ENCODE data around the gene MTOR.
"Not testable (repeated sequence)": the region's sequence is repeated elsewhere in the genome, so short reads cannot be mapped to it uniquely, and the experiment has no call there.

MTOR gene

DNA sequence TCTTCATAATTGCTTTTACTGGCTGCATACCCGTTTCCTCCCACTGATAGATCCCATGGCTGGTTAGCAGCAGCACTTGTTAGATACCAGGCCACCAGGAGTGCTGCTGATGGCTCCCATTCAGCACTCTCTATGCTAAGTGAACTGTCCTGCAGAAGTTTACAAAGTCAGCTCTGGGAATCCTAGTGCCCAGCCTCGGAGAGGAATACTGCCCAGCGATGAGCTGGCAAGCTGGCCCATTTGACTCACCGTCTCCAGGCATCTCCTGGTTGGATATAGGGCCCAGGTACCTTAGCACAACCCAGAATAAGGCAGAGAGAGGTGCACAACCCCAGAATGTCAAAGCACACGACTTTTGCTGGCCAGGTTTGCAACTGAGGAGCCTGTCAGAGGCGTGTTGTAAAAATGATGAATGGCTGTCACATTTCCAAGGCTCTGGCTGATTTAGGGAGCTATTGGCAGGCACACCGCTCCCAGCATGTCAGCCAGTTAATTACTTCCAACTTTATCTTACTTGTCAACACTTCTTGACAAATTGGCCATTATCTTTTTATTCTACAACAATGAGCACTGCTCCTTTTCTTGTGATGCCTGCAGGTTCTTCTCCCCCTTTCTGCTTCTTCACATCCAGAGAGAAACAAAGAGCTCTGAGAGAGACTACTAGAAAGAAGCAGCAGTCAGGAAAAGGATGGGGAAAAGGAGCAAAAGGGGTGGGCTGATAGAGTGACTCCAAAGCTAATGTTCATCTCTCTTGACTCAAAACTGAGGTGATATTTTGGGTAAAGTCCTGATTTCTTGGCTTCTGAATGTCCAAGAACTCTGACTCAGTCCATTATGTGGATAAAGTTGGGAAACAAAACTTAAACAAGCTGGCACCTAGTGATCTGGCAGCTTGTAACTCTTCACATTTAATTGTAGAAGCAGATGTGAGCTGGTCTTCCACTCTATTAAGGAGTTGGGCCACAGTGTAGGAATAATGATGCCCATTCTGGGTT lies 84.0 kb downstream of the MTOR start:
- DNase-seq = no peak

- no peak for DNase-seq
These were observed 86.2 kb downstream of the MTOR start for GRCh38 chr1:11176081-11176706.

DNA sequence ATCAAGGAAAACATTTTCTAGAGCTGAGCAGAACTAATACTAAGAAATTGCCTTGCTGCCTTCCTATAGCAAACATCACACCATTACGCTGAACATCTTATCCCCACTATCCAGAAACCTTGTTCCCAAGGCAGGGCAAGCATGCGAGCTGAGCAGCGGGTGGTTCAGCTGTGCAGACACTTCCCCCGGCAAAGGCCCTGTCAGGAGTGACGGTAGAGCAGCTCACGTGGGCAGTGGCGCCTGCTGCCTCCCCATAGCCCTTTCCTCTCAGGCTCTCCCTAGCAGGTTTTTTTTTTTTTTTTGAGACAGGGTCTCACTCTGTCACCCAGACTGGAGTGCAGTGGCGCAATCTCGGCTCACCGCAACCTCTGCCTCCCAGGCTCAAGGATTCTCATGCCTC lies 86.9 kb downstream of the MTOR start:
- DNase-seq = no peak

DNA sequence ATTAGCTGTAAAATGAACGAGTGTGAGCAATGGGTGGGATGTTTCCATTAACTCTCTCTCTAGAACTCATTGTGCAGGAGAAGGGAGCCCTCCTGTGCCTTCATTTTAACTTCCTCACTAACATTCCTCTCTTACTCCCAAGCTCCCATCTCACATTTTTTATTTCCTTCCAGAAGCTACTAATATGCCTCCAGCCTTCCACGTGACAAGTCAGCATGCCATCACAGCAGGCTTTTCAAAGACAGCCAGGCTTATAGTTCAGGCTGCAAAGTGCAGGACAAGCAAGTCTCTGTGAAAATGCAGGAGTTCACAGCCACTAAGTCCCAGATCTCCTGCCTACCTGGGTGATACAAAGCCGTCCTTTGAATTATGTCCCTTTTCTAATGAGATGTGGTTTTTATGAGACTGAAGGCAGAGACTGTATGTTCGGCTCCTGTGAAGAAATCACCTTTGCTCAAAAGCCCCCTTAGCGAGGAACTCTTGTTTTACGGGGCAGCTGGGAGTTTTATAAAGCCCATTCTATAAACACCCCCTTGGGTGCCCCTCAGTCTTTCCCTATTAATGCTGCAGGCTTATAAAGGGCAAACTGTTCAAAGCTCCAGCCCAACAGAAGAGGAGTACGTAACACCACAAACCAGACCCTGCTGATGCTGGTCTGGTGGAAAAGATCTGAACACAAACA lies 87.9 kb downstream of the MTOR start:
- no peak for DNase-seq

DNA sequence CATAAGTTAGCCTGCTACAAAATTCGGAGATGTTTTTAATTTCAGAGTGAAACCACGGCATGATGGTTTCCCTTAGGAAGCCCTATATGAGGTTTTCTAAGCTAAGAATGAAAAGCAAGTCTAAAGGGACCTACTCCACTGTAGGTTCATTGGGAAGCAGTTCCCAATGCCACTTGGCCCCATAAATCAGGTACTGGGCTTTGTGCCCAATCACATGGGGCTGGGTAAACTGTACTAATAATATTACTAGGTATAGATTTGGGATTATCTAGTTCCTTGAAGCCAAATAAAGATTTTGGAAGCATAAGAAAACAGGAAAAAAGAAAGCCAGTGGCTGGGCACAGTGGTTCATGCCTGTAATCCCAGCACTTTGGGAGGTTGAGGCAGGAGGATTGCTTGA lies 92.2 kb downstream of the MTOR start:
- no peak for DNase-seq

DNA sequence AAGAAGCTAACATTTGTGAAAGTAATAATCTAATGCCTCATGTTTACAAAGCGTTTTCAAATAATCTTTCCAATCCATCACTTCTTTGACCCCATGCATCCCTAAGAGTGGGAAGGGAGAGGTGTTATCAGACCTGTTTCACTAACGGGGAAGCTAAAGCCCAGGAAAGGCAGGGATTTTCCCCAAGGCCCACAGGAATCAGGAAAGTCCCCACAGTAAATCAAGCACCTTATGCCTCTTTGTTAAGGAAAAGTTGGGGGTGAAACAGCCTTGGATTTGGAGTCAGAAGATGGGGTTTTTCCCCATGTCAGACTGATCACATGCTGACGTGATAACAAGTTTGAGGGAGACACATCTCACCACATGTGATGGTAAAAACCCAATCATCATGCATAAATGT lies 93.1 kb downstream of the MTOR start:
- DNase-seq = no peak

GRCh38 chr1:11168731-11169130 lies 93.6 kb downstream of the MTOR start:
- DNase-seq = no peak

DNA sequence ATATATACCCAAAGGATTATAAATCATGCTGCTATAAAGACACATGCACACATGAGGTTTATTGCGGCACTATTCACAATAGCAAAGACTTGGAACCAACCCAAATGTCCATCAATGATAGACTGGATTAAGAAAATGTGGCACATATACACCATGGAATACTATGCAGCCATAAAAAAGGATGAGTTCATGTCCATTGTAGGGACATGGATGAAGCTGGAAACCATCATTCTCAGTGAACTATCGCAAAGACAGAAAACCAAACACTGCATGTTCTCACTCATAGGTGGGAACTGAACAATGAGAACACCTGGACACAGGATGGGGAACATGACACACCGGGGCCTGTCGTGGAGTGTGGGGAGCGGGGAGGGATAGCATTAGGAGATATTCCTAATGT lies 95.6 kb downstream of the MTOR start:
- DNase-seq = not testable (repeated sequence)

- DNase-seq = not testable (repeated sequence)
These were observed 99.6 kb downstream of the MTOR start for GRCh38 chr1:11162752-11163151.

DNA sequence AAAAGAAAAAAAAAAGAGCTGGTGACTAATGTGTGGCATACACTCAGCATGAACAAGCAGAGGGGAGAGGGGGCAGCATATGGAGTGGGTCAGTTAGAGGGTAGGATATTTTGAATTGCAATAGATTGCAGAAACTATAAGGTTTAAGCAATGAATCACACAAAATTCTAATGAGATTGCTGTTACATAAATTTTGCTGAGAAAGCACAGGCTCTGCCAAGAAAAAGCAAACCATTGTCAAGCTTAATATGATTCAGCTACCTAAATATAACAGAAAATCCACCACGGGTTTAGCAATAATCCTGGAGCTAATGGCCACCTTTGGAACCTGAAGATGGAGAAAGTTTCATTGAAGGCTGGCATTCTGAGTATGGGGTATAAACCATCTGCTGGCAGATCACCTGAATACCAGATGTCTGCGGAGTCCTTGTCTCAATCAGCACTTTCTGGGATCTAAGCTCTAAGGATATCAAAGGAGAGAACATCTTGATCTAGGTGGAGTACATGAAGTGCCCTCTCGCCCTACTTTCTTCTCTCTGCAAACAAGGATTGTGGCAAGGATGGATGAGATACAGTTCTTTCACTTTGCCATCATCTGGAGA lies 103.5 kb downstream of the MTOR start:
- no peak for DNase-seq

- no peak for DNase-seq
These were observed 104.1 kb downstream of the MTOR start for GRCh38 chr1:11158291-11158690.

DNA sequence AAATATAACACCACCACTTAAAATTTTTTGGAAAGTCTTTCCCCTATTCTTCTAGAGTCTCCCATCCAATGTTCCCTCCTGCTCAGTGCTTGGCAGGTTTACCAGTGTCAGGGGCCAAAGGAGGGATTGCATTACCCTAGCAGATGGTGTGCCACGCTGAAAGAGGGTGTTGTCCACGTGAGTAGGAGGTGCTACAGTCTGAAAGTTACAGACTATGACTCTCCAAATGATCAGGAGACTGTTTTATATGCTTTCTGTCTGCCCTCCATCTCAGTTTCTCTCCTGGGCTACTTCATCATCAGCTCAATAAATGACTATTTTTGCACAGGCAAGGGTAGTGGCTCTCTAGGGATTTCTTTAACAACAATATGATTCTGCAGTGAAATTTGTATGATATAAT lies 104.5 kb downstream of the MTOR start:
- no peak for DNase-seq

DNA sequence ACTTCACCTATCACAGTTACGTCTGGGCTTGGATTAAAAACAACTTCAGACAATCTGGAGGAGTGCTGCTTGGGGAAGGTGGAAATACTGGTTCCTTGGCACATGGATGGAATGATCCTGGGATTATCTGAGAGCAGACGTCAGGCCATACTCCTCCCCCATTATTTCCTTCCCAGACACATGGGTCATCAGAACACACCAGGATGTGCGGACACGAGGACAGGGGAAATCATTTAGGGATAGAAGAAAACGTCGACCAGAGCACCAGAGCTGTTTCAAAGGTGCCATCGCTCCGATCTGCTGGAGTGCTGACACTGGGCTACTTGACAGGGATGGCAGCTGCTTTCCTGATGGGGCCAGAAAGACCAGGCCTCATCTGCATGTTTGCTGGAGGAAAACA lies 105.0 kb downstream of the MTOR start:
- DNase-seq = no peak

DNA sequence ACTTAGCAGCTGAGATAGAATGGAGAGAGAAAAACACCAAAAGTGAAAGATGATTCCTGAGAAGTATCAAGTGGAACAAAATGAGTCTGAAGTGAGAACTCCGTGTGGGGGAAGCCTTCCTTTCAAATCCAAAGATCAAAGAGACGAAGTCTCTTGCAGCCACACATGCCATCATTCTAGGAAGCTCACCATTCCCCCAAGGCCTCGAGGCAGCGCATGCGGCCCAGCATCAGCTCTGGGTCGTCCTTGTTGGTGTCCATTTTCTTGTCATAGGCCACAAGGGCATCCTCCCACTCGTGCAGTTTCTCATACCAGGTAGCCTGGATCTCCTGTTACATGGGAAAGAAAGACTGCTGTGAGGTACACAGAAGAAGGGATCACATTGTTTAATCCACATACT lies 105.4 kb downstream of the MTOR start:
- no peak for DNase-seq

GRCh38 chr1:11156441-11156840 lies 105.9 kb downstream of the MTOR start:
- no peak for DNase-seq

DNA sequence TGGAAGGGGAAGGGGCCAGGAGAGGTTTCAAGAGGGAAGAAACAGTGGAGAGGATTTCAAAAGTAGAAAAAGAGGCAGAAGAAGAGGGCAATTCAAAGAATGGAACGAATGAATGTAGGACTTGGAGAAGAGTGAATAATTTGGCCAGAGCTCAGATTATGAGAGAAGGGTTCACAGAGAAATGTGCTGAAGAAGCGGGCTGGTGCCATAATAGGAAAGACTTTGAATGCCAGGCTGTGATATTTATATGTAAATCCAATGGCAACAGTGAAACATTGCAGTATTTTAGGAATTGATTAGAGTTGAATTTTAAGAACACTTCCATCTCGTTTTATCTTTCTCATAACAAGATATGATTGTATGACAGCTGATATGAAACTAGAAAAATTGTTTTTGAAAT lies 109.2 kb downstream of the MTOR start:
- no peak for DNase-seq

DNA sequence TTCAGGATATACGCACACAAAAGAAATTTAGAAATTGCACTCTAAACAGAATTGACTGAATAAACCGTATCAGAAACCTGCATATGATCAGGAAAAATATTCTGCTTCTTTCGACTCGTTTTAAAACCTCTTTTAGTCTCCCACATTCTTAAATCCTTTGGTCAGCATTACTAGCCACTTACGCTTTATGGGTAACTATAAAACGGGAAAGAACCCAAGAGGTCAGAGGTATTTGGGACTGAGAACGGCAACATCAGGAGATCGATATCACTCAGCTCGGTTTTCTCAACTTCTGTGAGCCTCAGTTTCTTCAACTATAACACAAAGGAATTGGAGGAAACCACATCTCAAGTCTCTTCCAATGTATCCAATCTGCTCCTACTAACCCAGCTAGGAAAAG lies 109.6 kb downstream of the MTOR start:
- DNase-seq = no peak

DNA sequence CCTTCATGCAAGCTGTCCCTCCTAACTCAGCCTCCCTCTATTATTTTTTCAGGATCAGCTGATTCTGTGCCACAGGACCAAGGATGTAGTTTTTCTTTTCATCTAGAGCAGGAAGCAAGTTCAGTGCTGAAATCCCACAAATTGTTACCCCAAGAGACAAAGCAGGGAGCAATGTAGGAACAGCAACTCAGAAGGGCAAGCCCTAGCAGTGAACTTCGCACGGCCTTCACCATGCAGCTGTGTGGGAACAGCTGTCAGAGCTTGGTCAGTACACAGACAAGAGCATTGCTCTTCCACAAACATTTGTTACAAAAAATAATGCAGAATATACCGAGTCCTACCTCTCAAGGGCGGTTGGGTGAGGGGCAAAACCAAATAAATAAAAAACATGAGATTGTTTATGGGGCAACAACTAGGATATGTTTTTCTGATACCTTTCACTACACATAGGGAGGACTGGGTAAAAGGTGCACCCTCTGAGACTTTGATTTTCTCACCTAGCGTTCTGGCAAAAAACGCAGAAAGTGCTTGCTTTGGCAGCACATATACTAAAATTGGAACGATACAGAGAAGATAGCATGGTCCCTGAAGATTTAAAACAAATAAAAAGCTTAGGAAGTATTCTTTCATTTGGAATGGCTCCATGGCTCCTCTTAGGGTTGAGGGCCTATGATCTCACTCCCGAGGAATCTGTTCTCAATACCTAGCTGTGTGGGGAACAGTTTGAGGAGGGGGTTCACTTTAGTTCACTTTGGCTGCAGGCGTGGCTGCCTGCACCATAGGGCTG lies 110.3 kb downstream of the MTOR start:
- DNase-seq = no peak

- DNase-seq = no peak
These were observed 111.2 kb downstream of the MTOR start for GRCh38 chr1:11151114-11151513.

DNA sequence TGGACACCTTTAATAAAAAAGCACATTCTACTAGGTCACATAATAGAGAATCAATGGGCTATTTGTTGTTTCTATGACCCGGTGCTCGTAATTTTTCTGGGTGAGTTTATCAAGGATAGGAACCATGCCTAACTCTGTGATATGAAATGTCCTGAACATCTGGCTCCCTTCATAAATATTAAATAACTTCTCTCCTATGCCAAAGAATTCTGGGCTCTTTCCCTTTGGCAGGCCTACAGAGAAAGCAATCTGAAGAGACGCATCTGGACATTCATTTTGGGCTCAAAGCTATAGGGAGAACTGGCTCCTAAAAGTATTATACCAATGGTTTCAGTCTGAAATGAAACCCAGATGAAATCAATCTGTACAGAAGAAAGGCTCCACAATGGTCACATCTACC lies 112.0 kb downstream of the MTOR start:
- no peak for DNase-seq

- DNase-seq = no peak
These were observed 115.1 kb downstream of the MTOR start for GRCh38 chr1:11147197-11147770.

- no peak for DNase-seq
These were observed 116.6 kb downstream of the MTOR start for GRCh38 chr1:11145741-11146140.

All from activated CD4-positive, CD25-positive, alpha-beta regulatory T cell treated with anti-CD3 and anti-CD28 coated beads, Interleukin-2, amount 50 U/mL, for 72 hours (primary cell).